Neural progenitor cell (in vitro differentiated cells): ENCODE results near the gene PLGLB2. TPM values are rescaled to one million over a fixed set of nuclear protein-coding genes. Genes with fewer than 3 reads are reported as not detected.
"Not testable (repeated sequence)": the region's sequence is repeated elsewhere in the genome, so short reads cannot be mapped to it uniquely, and the experiment has no call there.

Source experiments
- DNase-seq: peaks from one replicate; pipeline ENCODE4 v3.0.0-alpha.2; 2016; ENCODE audit warnings: low spot score
- H2AFZ ChIP-seq: fragments of 200-600 bp; sonication (generic); replicated peaks from 2 replicates; pipeline ENCODE4 v1.6.1; 2016; ENCODE audit warnings: antibody characterized with exemption
- H3F3A ChIP-seq: fragments of 200-600 bp; sonication (generic); 2 replicates; pipeline ENCODE4 v1.6.1; 2016; ENCODE audit warnings: antibody characterized with exemption, low read depth
- H3K27ac ChIP-seq: fragments of 200-600 bp; sonication (generic); 2 replicates; pipeline ENCODE4 v1.5.1; 2016; ENCODE audit warnings: mild to moderate bottlenecking
- H3K27me3 ChIP-seq: fragments of 200-600 bp; sonication (generic); 2 replicates; pipeline ENCODE4 v1.6.1; 2016; ENCODE audit warnings: mild to moderate bottlenecking, moderate library complexity
- H3K36me3 ChIP-seq: fragments of 200-600 bp; sonication (generic); 2 replicates; pipeline ENCODE4 v1.5.1; 2016
- H3K4me1 ChIP-seq: fragments of 200-600 bp; sonication (generic); 2 replicates; pipeline ENCODE4 v1.6.1; 2016; ENCODE audit warnings: mixed run types
- H3K4me2 ChIP-seq: fragments of 200-600 bp; sonication (generic); 2 replicates; pipeline ENCODE4 v1.6.1; 2016
- H3K4me3 ChIP-seq: fragments of 200-600 bp; sonication (generic); 2 replicates; pipeline ENCODE4 v1.5.1; 2016
- H3K79me2 ChIP-seq: fragments of 200-600 bp; sonication (generic); 2 replicates; pipeline ENCODE4 v1.6.1; 2016; ENCODE audit warnings: low read depth
- H3K9ac ChIP-seq: fragments of 200-600 bp; sonication (generic); 2 replicates; pipeline ENCODE4 v1.6.1; 2016
- H3K9me3 ChIP-seq: fragments of 200-600 bp; sonication (generic); 2 replicates; pipeline ENCODE4 v1.5.1; 2016; ENCODE audit warnings: low read depth
- H4K20me1 ChIP-seq: fragments of 200-600 bp; sonication (generic); 2 replicates; pipeline ENCODE4 v1.6.1; 2016; ENCODE audit warnings: low read depth
- H3K27ac Mint-ChIP-seq: 3 replicates; pipeline ENCODE4 v1.8.0; 2021; ENCODE audit warnings: mixed read lengths
- H3K27me3 Mint-ChIP-seq: 2 replicates; pipeline ENCODE4 v1.8.0; 2022; ENCODE audit warnings: low read depth, mild to moderate bottlenecking, inconsistent platforms, moderate library complexity, mixed read lengths; ENCODE audit not compliant: insufficient read depth
- H3K36me3 Mint-ChIP-seq: 3 replicates; pipeline ENCODE4 v1.8.0; 2021; ENCODE audit warnings: mixed read lengths
- H3K4me1 Mint-ChIP-seq: 3 replicates; pipeline ENCODE4 v1.8.0; 2021; ENCODE audit warnings: mixed read lengths
- H3K4me3 Mint-ChIP-seq: 3 replicates; pipeline ENCODE4 v1.8.0; 2021; ENCODE audit warnings: mild to moderate bottlenecking, moderate library complexity, mixed read lengths
- H3K9me3 Mint-ChIP-seq: 3 replicates; pipeline ENCODE4 v1.8.0; 2020; ENCODE audit warnings: mixed read lengths
- total RNA-seq: library from RNA; depleted of rRNA; stranded (reverse); fragments of >200 nt; gene quantifications from 2 replicates; pipeline ENCODE4 v1.2.3, GENCODE V29; 2015; ENCODE audit warnings: low replicate concordance

PLGLB2 gene
- 0.52 and 2.3 TPM in 2 replicates for total RNA-seq

DNA sequence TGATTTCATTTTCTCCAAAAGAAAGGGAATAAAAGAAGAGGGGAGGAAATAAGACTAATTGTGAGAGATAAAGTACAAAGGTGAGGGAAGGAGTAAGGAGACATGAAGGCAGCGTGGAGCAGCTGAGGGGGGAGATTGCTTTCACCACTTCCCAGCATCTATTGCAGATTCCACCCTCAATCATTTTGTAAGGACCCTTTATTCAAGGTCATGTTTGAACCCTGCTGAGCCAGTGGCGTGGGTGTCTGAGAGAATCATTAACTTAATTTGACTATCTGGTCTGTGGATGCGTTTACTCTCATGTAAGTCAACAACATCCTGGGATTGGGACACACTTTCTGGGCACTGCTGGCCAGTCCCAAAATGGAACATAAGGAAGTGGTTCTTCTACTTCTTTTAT, at the start of gene PLGLB2:
Gene PLGLB2 (plus strand): TSS at position 297 of the 400 bp plus-strand sequence. CDS start 67 bp downstream, at position 364.
- not testable (repeated sequence) for H3K4me1 ChIP-seq, H3F3A ChIP-seq, H3K27me3 Mint-ChIP-seq, H3K27ac Mint-ChIP-seq, H3K4me1 Mint-ChIP-seq, H3K4me3 Mint-ChIP-seq, H3K27me3 ChIP-seq, H3K4me3 ChIP-seq, H2AFZ ChIP-seq, H3K79me2 ChIP-seq, H3K36me3 Mint-ChIP-seq, H4K20me1 ChIP-seq, H3K9me3 Mint-ChIP-seq, H3K4me2 ChIP-seq, H3K36me3 ChIP-seq, H3K9ac ChIP-seq, H3K9me3 ChIP-seq, H3K27ac ChIP-seq, DNase-seq

- not testable (repeated sequence) for H3K4me1 ChIP-seq, DNase-seq, H3K27me3 ChIP-seq, H3K27ac ChIP-seq, H2AFZ ChIP-seq, H4K20me1 ChIP-seq, H3K9me3 ChIP-seq, H3K4me1 Mint-ChIP-seq, H3K4me3 ChIP-seq, H3K79me2 ChIP-seq, H3K36me3 Mint-ChIP-seq, H3K4me2 ChIP-seq, H3K27ac Mint-ChIP-seq, H3F3A ChIP-seq, H3K36me3 ChIP-seq, H3K9ac ChIP-seq, H3K27me3 Mint-ChIP-seq, H3K4me3 Mint-ChIP-seq, H3K9me3 Mint-ChIP-seq
Observed at GRCh38 chr2:87704572-87705323, 43.1 kb upstream of the PLGLB2 start.

DNA sequence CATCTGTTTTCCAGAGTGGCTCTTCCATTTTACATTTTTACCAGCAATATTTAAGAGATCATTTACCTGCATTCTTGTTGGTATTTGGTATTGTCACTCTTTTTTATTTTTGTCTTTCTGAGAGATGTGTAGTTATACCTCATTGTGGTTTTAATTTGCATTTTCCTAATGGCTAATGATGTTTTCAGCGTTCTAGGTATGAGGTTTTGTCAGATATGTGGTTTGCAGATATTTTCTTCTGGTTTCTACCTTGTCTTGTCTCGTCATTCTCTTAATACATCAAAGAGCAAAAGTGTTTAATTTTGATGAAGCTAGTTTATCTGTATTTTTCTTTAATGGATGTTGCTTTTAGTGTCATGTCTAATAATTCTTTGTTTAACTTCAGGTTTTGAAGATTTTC, 39.5 kb upstream of the PLGLB2 start:
- not testable (repeated sequence) for H3K27ac ChIP-seq, H3F3A ChIP-seq, H3K27ac Mint-ChIP-seq, H3K4me3 ChIP-seq, H3K4me1 Mint-ChIP-seq, H3K9me3 ChIP-seq, H3K79me2 ChIP-seq, H3K36me3 Mint-ChIP-seq, H3K4me3 Mint-ChIP-seq, H4K20me1 ChIP-seq, H3K9me3 Mint-ChIP-seq, H3K9ac ChIP-seq, DNase-seq, H3K27me3 Mint-ChIP-seq, H3K27me3 ChIP-seq, H2AFZ ChIP-seq, H3K4me1 ChIP-seq, H3K36me3 ChIP-seq, H3K4me2 ChIP-seq

- H3K4me3 Mint-ChIP-seq, H3K27ac ChIP-seq, H3F3A ChIP-seq, H3K4me3 ChIP-seq, H2AFZ ChIP-seq, DNase-seq, H3K9ac ChIP-seq, H3K9me3 ChIP-seq, H3K27me3 ChIP-seq, H3K27ac Mint-ChIP-seq, H4K20me1 ChIP-seq, H3K36me3 ChIP-seq, H3K36me3 Mint-ChIP-seq, H3K79me2 ChIP-seq, H3K9me3 Mint-ChIP-seq, H3K4me1 ChIP-seq, H3K4me1 Mint-ChIP-seq, H3K4me2 ChIP-seq, H3K27me3 Mint-ChIP-seq: not testable (repeated sequence)
Observed at GRCh38 chr2:87727940-87728599, 19.8 kb upstream of the PLGLB2 start.

DNA sequence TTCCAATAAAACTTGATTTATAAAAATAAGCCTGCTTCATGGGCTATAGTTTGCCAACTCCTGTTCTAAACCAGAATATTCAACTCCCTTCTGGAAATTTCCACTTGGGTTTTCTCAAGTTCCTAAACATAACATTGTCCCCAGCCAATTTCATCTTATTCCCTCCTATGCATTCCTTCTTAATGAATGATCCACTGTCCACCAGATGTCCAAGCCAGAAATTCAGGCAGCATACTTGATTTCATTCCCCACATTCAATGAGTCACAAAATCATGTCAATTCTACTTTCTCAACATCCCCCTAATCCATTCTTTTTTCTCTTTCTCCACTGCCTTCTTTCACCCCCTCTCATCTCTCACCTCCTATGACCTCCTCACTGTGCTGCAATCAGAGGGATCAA, 7.0 kb upstream of the PLGLB2 start:
- H3K4me3 Mint-ChIP-seq, H3K9me3 ChIP-seq, DNase-seq, H3K4me1 ChIP-seq, H3F3A ChIP-seq, H3K4me3 ChIP-seq, H3K36me3 ChIP-seq, H3K9ac ChIP-seq, H3K27me3 ChIP-seq, H3K4me1 Mint-ChIP-seq, H3K27ac Mint-ChIP-seq, H3K36me3 Mint-ChIP-seq, H3K9me3 Mint-ChIP-seq, H3K79me2 ChIP-seq, H3K27ac ChIP-seq, H3K27me3 Mint-ChIP-seq, H3K4me2 ChIP-seq, H2AFZ ChIP-seq, H4K20me1 ChIP-seq: not testable (repeated sequence)

- H3K9me3 ChIP-seq, H3K27ac ChIP-seq, DNase-seq, H3K27me3 Mint-ChIP-seq, H3K36me3 Mint-ChIP-seq, H3K36me3 ChIP-seq, H3K27ac Mint-ChIP-seq, H3K4me3 ChIP-seq, H4K20me1 ChIP-seq, H3K4me1 Mint-ChIP-seq, H3K9ac ChIP-seq, H3F3A ChIP-seq, H3K79me2 ChIP-seq, H3K4me2 ChIP-seq, H3K4me1 ChIP-seq, H3K4me3 Mint-ChIP-seq, H3K27me3 ChIP-seq, H3K9me3 Mint-ChIP-seq, H2AFZ ChIP-seq: not testable (repeated sequence)
Observed at GRCh38 chr2:87742393-87743108, 5.3 kb upstream of the PLGLB2 start.

GRCh38 chr2:87743638-87744037, 4.2 kb upstream of the PLGLB2 start:
- H3K4me3 ChIP-seq, H3K27ac Mint-ChIP-seq, H3K27ac ChIP-seq, H3K9ac ChIP-seq, H3K36me3 Mint-ChIP-seq, H3K4me1 Mint-ChIP-seq, H3K36me3 ChIP-seq, H2AFZ ChIP-seq, DNase-seq, H3F3A ChIP-seq, H3K9me3 ChIP-seq, H3K79me2 ChIP-seq, H3K4me1 ChIP-seq, H3K4me2 ChIP-seq, H3K27me3 Mint-ChIP-seq, H3K27me3 ChIP-seq, H3K9me3 Mint-ChIP-seq, H4K20me1 ChIP-seq, H3K4me3 Mint-ChIP-seq: not testable (repeated sequence)

GRCh38 chr2:87745353-87745951, 2.4 kb upstream of the PLGLB2 start:
- H3K36me3 ChIP-seq, H3K9me3 ChIP-seq, H3K9me3 Mint-ChIP-seq, H3K27me3 Mint-ChIP-seq, H3K4me1 ChIP-seq, H3F3A ChIP-seq, H3K27ac ChIP-seq, H3K4me3 ChIP-seq, H3K4me2 ChIP-seq, H3K4me1 Mint-ChIP-seq, H3K79me2 ChIP-seq, DNase-seq, H3K9ac ChIP-seq, H3K36me3 Mint-ChIP-seq, H3K27ac Mint-ChIP-seq, H3K27me3 ChIP-seq, H3K4me3 Mint-ChIP-seq, H2AFZ ChIP-seq, H4K20me1 ChIP-seq: not testable (repeated sequence)
